Endometrial microvascular endothelial cells (primary cell): Measurements from ENCODE around the gene PCCA. TPM values are rescaled to one million over a fixed set of nuclear protein-coding genes. Genes with fewer than 3 reads are reported as not detected.
"Not testable (repeated sequence)": the region's sequence is repeated elsewhere in the genome, so short reads cannot be mapped to it uniquely, and the experiment has no call there.

Experiments
- in situ Hi-C: cut with HindIII; loops from 2 replicates; pipeline ENCODE4 v1.10.0; 2017; ENCODE audit warnings: low sequenced_read_pairs, low pct_unique_long_range_greater_than_20kb; ENCODE audit errors: inconsistent ontology term
- total RNA-seq: library from RNA; depleted of rRNA; stranded (reverse); fragments of >200 nt; gene quantifications from one replicate; pipeline ENCODE4 v1.2.3, GENCODE V29; 2015; ENCODE audit errors: inconsistent ontology term

The PCCA gene
- total RNA-seq, 1 donor from 2014 or later: 14.0 TPM

GRCh38 chr13:100130930-100131511, 42.1 kb downstream of the PCCA start:
- in situ Hi-C loops: no loop called here

DNA sequence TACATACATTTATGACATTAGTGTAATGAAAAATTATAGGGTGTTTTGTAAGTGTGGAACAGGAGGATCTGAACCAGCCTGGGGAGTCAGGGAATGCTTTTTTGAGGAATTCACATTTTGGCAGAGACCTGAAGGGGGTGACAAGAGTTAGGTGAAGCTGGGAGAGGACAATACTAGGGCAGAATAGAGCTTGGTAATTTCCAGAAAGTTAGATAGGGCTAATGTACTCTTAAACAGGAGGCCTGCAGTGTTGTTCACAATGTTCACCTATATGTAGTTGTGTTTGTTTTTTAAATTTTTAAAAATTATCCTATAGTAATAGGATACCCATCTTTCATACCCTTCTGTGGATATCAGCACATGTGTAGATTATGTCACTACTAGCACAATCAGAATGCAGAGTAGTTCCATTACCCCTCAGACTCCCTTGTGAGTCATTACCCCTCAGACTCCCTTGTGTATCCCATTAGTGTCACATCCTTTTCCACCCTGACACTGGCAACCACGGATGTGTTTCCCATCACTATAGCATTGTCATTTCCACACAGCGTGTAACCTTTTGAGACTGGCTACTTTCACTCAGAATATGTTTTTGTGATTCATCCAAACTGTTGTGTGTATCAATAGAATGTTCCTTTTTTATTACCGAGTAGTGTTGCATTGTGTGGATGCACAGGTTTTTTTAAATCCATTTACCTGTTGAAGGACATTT, 43.1 kb downstream of the PCCA start:
- in situ Hi-C loops: no loop called here

DNA sequence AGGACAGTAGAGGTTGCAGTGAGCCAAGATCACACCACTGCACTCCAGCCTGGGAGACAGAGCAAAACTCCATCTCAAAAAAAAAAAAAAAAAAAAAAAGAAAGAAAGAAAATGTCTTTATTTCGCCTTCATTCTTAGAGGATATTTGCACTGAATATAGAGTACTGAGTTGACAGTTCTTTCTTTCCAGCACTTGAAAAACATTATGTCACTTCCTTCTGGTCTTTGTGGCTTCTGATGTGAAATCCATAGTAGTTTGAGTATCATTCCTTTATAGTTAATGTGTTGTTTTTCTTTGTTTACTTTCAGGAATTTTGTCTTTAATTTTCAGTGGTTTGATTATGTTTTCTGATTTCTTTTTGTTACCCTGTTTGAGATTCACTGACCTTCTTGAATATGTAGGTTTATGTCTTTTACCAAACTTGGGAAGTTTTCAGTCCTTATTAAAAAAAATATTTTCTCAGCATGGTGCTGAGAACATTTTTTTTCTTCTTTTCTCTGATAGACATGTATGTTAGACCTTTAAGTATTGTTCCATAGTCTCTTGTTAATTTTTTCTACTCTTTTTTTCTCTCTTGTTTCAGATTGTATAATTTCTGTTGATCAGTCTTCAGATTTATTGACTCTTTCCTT, 50.1 kb downstream of the PCCA start:
- in situ Hi-C loops: no loop called here

DNA sequence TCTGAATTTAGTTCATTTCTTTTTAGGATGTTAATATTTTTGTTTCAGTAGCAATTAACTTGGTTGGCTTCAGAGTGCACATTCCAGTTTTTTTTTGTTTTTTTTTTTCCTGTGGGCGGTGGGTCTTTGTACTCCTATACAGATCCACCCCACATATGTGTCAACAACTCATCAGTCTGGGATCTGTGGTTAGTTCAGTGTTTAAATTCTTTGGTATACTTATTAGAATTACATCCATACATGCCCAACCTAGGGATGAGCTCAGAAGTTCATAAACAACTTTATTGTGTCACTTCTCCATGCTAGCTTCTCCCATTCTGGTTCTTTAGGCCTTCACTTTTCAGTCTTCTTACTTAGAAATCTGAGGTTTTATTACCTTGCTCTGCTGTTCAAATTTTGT, 50.9 kb downstream of the PCCA start:
- in situ Hi-C loops: no loop called here

DNA sequence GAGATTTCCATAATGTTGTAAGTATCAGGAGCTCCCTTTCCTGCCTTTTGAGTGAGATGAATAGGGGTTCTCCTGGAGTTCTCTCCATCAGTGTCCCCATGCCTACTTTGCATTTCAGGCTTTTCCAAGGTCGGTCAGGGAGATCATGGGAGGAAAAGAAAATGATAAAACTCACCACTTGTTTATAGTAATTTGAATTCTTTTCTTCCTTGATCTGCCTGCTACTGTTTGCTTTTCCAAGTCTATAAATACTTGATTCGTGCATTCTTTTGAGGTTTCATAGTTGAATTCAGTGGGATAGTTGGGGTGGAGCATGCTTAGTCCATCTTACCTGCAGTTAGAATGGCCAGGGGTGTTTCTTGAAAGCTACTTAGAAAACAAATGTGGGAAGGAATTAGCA, 51.5 kb downstream of the PCCA start:
- in situ Hi-C loops: no loop called here

- in situ Hi-C loops: not testable (repeated sequence)
Observed at GRCh38 chr13:100141461-100141961, 52.6 kb downstream of the PCCA start.

DNA sequence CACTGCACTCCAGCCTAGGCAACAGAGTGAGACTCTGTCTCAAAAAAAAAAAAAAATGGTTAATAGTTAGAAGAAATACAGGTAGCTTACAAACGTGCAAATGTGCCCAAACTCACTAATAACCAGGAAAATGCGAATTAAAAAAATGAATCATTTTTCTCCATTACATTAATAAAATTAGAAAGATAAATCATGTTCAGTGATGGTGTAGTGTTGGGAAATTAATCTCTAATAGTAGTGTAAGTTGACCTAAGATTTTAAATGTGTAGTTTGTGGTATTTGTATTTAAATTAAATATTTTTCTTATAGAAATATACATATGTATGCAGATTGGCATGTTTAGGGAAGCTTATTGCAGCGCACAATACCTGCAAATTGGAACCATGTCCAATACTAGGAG, 57.6 kb downstream of the PCCA start:
- in situ Hi-C loops: no loop called here

GRCh38 chr13:100147825-100148224, 58.9 kb downstream of the PCCA start:
- in situ Hi-C loops: no loop called here

GRCh38 chr13:100148422-100148821, 59.5 kb downstream of the PCCA start:
- in situ Hi-C loops: no loop called here

- in situ Hi-C loops: no loop called here
Observed at GRCh38 chr13:100149389-100149788, 60.5 kb downstream of the PCCA start.

DNA sequence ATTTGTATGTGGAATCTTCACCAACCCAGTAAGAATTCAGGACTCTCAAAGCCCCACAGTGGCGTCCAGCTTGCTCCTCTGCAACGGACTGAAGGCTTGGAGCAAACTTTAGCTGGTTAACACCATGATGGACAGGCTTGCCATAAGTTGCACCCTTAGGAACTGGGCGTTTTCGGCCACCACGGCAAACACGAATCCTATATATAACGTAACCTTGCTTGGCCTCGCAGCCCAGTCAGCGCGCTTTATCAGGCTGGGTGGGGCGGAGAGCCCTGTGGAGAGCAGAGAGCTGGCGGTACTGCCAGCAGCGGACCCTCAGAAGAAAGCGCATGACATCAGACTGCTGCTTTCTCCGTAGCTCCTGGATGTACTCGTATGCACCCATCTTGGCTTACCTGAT, 61.8 kb downstream of the PCCA start:
- in situ Hi-C loops: not testable (repeated sequence)

GRCh38 chr13:100154842-100155416, 66.0 kb downstream of the PCCA start:
- in situ Hi-C loops: no loop called here

GRCh38 chr13:100156788-100157187, 67.9 kb downstream of the PCCA start:
- in situ Hi-C loops: no loop called here

- in situ Hi-C loops: no loop called here
Observed at GRCh38 chr13:100158569-100158968, 69.7 kb downstream of the PCCA start.

GRCh38 chr13:100159584-100159983, 70.7 kb downstream of the PCCA start:
- in situ Hi-C loops: no loop called here

DNA sequence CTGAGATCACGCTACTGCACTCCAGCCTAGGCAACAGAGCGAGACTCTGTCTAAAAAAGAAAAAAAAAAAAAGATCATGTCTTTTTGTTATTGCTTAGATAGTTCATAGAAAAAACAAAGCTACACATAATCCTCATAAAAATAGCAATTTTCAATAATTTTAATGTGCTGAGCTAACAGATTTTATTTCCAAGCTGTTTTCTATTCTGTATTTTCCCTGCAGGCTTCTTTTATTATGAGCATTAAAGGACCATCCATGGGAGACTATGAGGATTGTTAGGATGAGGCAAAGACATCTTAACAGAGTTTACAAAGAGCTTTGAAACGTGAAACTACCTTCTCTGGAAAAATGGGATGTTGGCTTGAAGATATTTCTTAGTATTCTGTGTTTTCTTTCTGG, 71.6 kb downstream of the PCCA start:
- in situ Hi-C loops: no loop called here

DNA sequence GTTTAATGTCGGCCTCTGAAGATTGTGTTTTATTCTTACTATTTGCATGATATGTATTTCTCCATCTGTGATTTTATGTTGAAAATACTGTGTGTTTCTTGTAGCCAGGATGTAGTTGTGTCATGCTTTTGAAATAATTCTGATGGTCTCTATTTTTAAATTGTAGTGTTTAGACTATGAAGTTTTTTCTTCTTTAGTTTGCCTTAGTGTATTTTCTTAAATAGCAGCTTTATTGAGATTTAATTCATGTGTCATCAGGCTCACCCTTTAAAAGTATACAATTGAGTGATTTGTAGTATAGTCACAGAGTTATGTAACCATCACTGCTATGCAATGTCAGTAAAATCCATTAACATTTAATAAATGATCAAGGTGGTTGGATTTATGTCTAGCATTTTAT, 74.5 kb downstream of the PCCA start:
- in situ Hi-C loops: no loop called here

DNA sequence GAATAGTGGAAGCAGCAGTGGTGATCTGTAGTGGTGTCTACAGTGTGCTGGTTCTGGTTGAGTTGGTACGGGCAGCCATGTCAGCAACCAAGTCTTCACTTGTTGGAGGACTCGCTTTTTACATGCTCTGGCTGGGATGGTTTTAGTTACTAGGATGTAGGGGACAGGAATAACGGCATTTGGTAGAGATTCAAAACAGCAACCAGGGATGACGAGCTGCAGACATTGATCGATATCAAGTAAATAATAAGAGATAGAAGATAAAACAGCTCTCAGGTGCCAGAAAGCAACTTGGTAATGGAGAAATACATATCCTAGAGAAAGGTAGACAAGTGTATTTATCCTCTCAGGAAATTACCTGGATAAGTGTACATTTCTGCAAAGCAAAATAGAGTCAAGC, 84.3 kb downstream of the PCCA start:
- in situ Hi-C loops: no loop called here

GRCh38 chr13:100174455-100174854, 85.6 kb downstream of the PCCA start:
- in situ Hi-C loops: not testable (repeated sequence)
